Effector memory CD4-positive, alpha-beta T cell (primary cell): ENCODE data around the gene PAIP2B.
A peak's percentile ranks its signal among the peaks of the same experiment; 100 is the strongest.
"Not testable (repeated sequence)": the region's sequence is repeated elsewhere in the genome, so short reads cannot be mapped to it uniquely, and the experiment has no call there.

ENCODE experiments used
- DNase-seq, 3 donors: peaks; one replicate each; pipeline ENCODE4 v3.0.0-alpha.2; 2020
- H3K27ac ChIP-seq: 2 replicates; pipeline ENCODE4 v1.7.0; 2013; ENCODE audit warnings: mild to moderate bottlenecking, low read length, moderate library complexity; ENCODE audit not compliant: insufficient read depth, poor library complexity, severe bottlenecking
- H3K27me3 ChIP-seq: replicated peaks from 2 replicates; pipeline ENCODE4 v1.7.0; 2013; ENCODE audit warnings: mild to moderate bottlenecking, low read length; ENCODE audit not compliant: insufficient read depth, control insufficient read depth, poor library complexity, severe bottlenecking
- H3K36me3 ChIP-seq: 2 replicates; pipeline ENCODE4 v1.7.0; 2013; ENCODE audit warnings: mild to moderate bottlenecking, low read length, moderate library complexity; ENCODE audit not compliant: control insufficient read depth, insufficient read depth
- H3K4me1 ChIP-seq: 2 replicates; pipeline ENCODE4 v1.7.0; 2013; ENCODE audit warnings: low read length, mild to moderate bottlenecking; ENCODE audit not compliant: control insufficient read depth, insufficient read depth, poor library complexity, severe bottlenecking
- H3K4me3 ChIP-seq: 2 replicates; pipeline ENCODE4 v1.7.0; 2013; ENCODE audit warnings: low read length, low read depth, mild to moderate bottlenecking; ENCODE audit not compliant: insufficient read depth, poor library complexity, severe bottlenecking
- H3K9me3 ChIP-seq: 2 replicates; pipeline ENCODE4 v1.7.0; 2013; ENCODE audit warnings: mild to moderate bottlenecking, low read length, moderate library complexity; ENCODE audit not compliant: control insufficient read depth

Gene PAIP2B

DNA sequence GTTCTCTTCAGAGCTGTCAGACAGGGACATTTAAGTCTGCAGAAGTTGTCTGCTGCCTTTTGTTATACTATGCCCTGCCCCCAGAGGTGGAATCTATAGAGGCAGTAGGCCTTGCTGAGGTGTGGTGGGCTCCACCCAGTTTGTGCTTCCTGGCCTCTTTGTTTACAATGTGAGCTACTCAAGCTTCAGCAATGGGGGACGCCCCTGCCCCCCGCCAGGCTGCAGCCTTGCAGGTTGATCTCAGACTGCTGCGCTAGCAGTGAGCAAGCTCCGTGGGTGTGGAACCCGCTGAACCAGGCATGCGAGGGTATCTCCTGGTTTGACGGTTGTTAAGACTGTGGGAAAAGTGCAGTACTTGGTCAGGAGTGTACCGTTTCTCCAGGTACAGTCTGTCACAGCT is 24.0 kb upstream of the PAIP2B start:
- no peaks in the 10 kb centered on the region for H3K27me3 ChIP-seq
- no peak for DNase-seq

GRCh38 chr2:71244302-71244660 is 17.4 kb upstream of the PAIP2B start:
- H3K4me3 ChIP-seq: no peak overlapping the region
- no peak for DNase-seq
- H3K27me3 ChIP-seq: no peaks in the 10 kb centered on the region
- no peaks in the 10 kb centered on the region for H3K4me1 ChIP-seq
- no peaks in the 10 kb centered on the region for H3K9me3 ChIP-seq
- H3K27ac ChIP-seq: no peak overlapping the region
- H3K36me3 ChIP-seq: no peaks in the 10 kb centered on the region

More for the DNA sequence above, 24.0 kb upstream of the PAIP2B start:
- Histone ChIP-seq H3K4me1 (no peaks in the 10 kb centered on the region), H3K36me3 (no peaks in the 10 kb centered on the region), H3K9me3 (no peaks in the 10 kb centered on the region), H3K27ac (no peak overlapping the region), H3K4me3 (no peak overlapping the region)

- Histone ChIP-seq H3K27ac (no peak overlapping the region), H3K36me3 (no peaks in the 10 kb centered on the region), H3K9me3 (no peaks in the 10 kb centered on the region), H3K4me1 (no peaks in the 10 kb centered on the region), H3K4me3 (no peak overlapping the region), H3K27me3 (no peaks in the 10 kb centered on the region)
- no peak for DNase-seq
These were observed 16.9 kb upstream of the PAIP2B start for GRCh38 chr2:71243634-71244301.

DNA sequence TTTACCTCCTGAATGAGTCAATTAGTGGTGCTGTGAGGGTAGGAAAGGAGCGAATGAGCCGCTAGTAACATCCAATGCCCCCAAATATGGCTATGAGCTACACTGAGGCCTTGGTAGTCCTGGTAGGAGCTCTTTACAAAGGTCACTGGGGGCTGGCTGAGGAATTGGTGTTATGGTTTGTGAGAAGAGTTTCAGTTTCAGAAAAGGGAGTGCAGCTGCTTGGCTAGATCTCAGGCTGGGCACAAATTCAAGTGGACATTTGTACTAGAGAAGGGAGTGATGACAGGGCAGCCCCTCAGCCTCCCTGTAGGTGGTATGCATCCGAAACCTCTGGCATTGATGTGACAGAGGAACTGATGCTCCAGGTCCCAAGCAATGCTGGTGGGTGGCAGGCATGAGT is 13.9 kb upstream of the PAIP2B start:
- no peak overlapping the region for H3K4me3 ChIP-seq
- no peak overlapping the region for H3K27ac ChIP-seq
- no peak for DNase-seq
- no peaks in the 10 kb centered on the region for H3K27me3 ChIP-seq
- no peaks in the 10 kb centered on the region for H3K36me3 ChIP-seq
- H3K4me1 ChIP-seq: no peaks in the 10 kb centered on the region
- H3K9me3 ChIP-seq: no peaks in the 10 kb centered on the region

DNA sequence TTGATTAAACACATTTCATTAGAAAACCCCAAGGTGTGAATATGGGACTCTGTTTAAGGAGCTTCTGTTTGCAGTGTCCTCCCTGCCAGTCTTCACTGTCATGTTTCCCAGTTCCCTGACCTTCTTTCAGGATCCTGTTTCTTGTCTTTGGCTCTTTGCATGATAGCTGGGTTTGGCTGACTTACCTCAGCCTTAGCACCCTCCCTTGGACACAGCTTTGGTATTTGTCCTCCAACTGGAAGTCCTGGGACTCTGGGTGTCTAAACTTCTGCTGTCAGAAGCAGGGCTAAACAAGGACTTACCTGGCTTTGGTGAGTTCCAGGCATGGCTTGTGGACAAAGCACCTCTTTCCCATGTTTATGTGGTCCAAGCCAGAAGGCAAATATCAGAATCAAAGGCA is 11.2 kb upstream of the PAIP2B start:
- Histone ChIP-seq H3K9me3 (no peaks in the 10 kb centered on the region), H3K4me1 (no peaks in the 10 kb centered on the region), H3K27me3 (no peaks in the 10 kb centered on the region), H3K27ac (no peak overlapping the region), H3K36me3 (no peaks in the 10 kb centered on the region), H3K4me3 (no peak overlapping the region)
- no peak for DNase-seq

GRCh38 chr2:71235930-71236587 is 9.2 kb upstream of the PAIP2B start:
- no peak overlapping the region for H3K4me3 ChIP-seq
- H3K9me3 ChIP-seq: no peaks in the 10 kb centered on the region
- H3K27ac ChIP-seq: no peak overlapping the region
- DNase-seq: no peak
- H3K27me3 ChIP-seq: no peaks in the 10 kb centered on the region
- no peaks in the 10 kb centered on the region for H3K36me3 ChIP-seq
- H3K4me1 ChIP-seq: no peaks in the 10 kb centered on the region

DNA sequence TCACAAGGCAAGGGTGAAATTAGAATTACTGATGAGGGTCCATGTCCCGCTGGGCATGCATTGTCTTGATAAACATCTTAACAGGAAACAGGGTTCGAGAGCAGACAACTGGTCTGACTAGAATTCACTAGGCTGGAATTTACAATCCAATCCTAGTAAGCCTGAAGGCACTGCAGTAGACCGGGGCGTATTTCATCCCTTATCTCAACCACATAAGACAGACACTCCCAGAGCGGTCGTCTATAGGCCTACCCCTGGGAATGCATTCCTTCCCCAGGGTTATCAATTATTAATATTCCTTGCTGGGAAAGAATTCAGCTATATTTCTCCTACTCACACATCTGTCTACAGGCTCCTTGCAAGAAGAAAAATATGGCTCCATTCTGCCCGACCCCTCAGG is 6.2 kb upstream of the PAIP2B start:
- not testable (repeated sequence) for H3K4me3 ChIP-seq, H3K4me1 ChIP-seq, H3K36me3 ChIP-seq, H3K27ac ChIP-seq, H3K27me3 ChIP-seq, H3K9me3 ChIP-seq, DNase-seq

DNA sequence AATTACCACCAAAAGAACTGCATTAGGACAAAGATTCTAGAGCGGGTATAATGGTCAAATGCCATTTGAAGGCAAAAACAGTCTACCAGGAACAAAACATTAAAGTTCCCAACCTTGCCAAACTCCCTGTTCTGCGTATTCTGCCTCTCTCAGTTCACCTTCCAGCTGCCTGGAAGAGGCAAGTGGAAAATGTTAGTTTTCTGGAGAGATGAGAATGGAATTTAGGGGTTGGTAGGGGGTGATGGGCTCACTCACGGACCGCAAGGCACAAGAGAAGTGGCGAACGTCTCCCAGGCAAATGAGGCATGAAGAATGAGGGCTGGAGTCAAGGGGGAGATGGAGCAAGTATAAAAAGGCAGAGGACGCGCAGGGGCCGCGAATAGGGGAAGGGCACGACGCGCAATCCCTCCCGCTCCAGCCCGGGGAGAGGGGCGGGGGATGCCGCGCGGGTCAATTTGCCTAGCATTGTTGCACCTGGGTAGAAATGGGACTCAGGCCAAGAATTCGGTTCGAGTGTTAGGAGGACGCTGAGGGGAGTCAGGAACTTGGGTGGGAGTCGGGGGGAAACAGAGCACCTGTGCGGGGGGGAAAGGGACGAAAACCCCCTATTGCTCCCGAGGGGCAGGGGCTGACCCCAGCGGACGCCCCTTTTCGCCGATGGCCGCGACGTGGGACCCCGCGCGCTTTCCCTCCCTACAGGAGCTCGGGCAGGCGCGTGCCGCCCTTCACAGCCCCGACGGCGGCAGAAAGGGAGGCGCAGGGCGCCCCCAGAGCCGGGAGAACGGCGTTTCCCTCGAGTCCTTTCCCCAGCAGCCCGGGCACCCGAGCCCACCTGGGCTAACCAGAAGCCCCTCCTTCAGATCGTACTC is 573 bp downstream of the PAIP2B start:
- Histone ChIP-seq H3K27me3 (no peaks in the 10 kb centered on the region), H3K4me1 (peaks cover 8% of the 10 kb centered on the region), H3K9me3 (no peaks in the 10 kb centered on the region), H3K4me3 (peak overlapping the region; percentile 72), H3K27ac (peak overlapping the region; percentile 75), H3K36me3 (no peaks in the 10 kb centered on the region)
- peak in 2 of 3 donors; percentile 11 to 18 for DNase-seq

DNA sequence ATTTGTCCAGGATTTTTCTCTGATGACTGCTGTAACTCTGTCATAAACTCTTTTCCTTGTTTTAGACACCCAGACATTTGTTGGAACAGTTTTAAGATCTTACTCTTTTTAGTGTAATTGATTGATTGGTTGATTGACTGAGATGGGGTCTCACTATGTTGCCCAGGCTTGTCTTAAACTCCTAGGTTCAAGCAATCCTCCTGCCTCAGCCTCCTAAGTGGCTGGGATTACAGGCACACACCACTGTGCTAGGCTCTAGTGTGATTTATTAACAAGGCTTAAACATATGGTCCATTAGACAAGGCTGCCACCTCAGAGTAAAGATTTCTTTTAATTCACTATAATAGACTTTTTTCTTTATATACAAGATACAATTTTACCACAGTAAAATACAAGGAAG is 2.0 kb downstream of the PAIP2B start:
- Histone ChIP-seq H3K9me3 (no peaks in the 10 kb centered on the region), H3K27ac (no peak overlapping the region), H3K4me1 (peaks cover 8% of the 10 kb centered on the region), H3K27me3 (no peaks in the 10 kb centered on the region), H3K4me3 (no peak overlapping the region), H3K36me3 (no peaks in the 10 kb centered on the region)
- DNase-seq: no peak

GRCh38 chr2:71224457-71224856 is 2.4 kb downstream of the PAIP2B start:
- Histone ChIP-seq H3K4me3 (no peak overlapping the region), H3K27me3 (no peaks in the 10 kb centered on the region), H3K4me1 (peaks cover 8% of the 10 kb centered on the region), H3K9me3 (no peaks in the 10 kb centered on the region), H3K27ac (no peak overlapping the region), H3K36me3 (no peaks in the 10 kb centered on the region)
- DNase-seq: no peak
